SW480 (cell line): Measurements from ENCODE around the gene WASHC3.

Experiments used
- DNase-seq: peaks from one replicate; pipeline ENCODE4 v3.0.0-alpha.2; 2016; ENCODE audit warnings: low spot score

Gene WASHC3

GRCh38 chr12:101967506-101967905, 94.3 kb downstream of the WASHC3 start:
- DNase-seq, result no peak

- DNase-seq, result no peak
Observed at GRCh38 chr12:101966496-101966895, 95.3 kb downstream of the WASHC3 start.

- no peak for DNase-seq
Observed at GRCh38 chr12:101963697-101964096, 98.1 kb downstream of the WASHC3 start.
